A549 (cell line): ENCODE results near the gene TBC1D4.

Experiments
- CBX8 ChIP-seq: fragments of 200-600 bp; sonication (generic); IDR thresholded peaks from 2 replicates; pipeline ENCODE4 v1.6.1; 2016
- CHD2 ChIP-seq: fragments of 150-350 bp; IDR thresholded peaks from 2 replicates; pipeline ENCODE4 v1.6.1; 2014; ENCODE audit warnings: low read length; ENCODE audit not compliant: partially characterized antibody
- HDAC2 ChIP-seq: fragments of 200-600 bp; sonication (generic); IDR thresholded peaks from 2 replicates; pipeline ENCODE4 v1.6.1; 2016
- POLR2A ChIP-seq: IDR thresholded peaks from 2 replicates; pipeline ENCODE4 v1.6.1; 2012; ENCODE audit warnings: mild to moderate bottlenecking, low read length
- RNF2 ChIP-seq: fragments of 200-600 bp; sonication (generic); IDR thresholded peaks from 2 replicates; pipeline ENCODE4 v1.6.1; 2016; ENCODE audit warnings: low read depth, mild to moderate bottlenecking, antibody characterized with exemption, moderate library complexity, borderline replicate concordance
- TF ChIP-seq, protein P1 (sequence below): fragments of >200 bp; sonication (Bioruptor Twin); formaldehyde crosslinking; IDR thresholded peaks from 3 replicates; pipeline ENCODE4 v1.5.1; 2016
- TF ChIP-seq, protein P2 (sequence below): fragments of 200-600 bp; sonication (generic); IDR thresholded peaks from 2 replicates; pipeline ENCODE4 v1.6.1; 2016; ENCODE audit warnings: antibody characterized with exemption, mild to moderate bottlenecking, moderate library complexity

DNA sequence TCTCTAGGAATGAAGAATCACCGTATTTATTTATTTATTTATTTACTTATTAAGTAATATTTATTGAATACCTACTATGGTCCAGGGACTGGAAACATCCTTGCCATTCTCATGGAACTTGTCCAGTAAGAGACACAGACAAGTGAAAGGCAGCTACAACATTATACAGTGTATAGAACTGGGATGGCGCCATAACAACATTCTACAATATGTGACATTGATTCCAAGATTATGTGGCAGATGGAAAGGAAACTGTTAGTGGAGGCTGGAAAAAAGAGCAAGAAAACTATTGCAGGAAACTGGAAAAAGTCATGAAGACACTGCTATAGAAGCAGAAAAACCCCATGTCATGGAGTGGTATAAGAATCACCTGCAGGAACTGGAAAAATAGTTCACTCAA, 9.4 kb upstream of the TBC1D4 start:
- no peak for TF ChIP-seq POLR2A
- no peak for TF ChIP-seq HDAC2
- TF ChIP-seq, protein P1, sequence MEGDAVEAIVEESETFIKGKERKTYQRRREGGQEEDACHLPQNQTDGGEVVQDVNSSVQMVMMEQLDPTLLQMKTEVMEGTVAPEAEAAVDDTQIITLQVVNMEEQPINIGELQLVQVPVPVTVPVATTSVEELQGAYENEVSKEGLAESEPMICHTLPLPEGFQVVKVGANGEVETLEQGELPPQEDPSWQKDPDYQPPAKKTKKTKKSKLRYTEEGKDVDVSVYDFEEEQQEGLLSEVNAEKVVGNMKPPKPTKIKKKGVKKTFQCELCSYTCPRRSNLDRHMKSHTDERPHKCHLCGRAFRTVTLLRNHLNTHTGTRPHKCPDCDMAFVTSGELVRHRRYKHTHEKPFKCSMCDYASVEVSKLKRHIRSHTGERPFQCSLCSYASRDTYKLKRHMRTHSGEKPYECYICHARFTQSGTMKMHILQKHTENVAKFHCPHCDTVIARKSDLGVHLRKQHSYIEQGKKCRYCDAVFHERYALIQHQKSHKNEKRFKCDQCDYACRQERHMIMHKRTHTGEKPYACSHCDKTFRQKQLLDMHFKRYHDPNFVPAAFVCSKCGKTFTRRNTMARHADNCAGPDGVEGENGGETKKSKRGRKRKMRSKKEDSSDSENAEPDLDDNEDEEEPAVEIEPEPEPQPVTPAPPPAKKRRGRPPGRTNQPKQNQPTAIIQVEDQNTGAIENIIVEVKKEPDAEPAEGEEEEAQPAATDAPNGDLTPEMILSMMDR, result no peak
- TF ChIP-seq, protein P2, sequence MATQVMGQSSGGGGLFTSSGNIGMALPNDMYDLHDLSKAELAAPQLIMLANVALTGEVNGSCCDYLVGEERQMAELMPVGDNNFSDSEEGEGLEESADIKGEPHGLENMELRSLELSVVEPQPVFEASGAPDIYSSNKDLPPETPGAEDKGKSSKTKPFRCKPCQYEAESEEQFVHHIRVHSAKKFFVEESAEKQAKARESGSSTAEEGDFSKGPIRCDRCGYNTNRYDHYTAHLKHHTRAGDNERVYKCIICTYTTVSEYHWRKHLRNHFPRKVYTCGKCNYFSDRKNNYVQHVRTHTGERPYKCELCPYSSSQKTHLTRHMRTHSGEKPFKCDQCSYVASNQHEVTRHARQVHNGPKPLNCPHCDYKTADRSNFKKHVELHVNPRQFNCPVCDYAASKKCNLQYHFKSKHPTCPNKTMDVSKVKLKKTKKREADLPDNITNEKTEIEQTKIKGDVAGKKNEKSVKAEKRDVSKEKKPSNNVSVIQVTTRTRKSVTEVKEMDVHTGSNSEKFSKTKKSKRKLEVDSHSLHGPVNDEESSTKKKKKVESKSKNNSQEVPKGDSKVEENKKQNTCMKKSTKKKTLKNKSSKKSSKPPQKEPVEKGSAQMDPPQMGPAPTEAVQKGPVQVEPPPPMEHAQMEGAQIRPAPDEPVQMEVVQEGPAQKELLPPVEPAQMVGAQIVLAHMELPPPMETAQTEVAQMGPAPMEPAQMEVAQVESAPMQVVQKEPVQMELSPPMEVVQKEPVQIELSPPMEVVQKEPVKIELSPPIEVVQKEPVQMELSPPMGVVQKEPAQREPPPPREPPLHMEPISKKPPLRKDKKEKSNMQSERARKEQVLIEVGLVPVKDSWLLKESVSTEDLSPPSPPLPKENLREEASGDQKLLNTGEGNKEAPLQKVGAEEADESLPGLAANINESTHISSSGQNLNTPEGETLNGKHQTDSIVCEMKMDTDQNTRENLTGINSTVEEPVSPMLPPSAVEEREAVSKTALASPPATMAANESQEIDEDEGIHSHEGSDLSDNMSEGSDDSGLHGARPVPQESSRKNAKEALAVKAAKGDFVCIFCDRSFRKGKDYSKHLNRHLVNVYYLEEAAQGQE, result no peak
- no peak for TF ChIP-seq CBX8
- no peak for TF ChIP-seq RNF2
- TF ChIP-seq CHD2, result no peak
